Neural cell (in vitro differentiated cells): ENCODE results near the gene TPD52L1.

Experiments
- EZH2 ChIP-seq: fragments of 200-600, 300-800 bp; shearing (Covaris generic), sonication (generic); IDR thresholded peaks from 2 replicates; pipeline ENCODE4 v1.6.1; 2014; ENCODE audit warnings: antibody characterized with exemption, low read length, borderline replicate concordance, mild to moderate bottlenecking; ENCODE audit not compliant: insufficient read depth, poor library complexity, severe bottlenecking
- POLR2AphosphoS5 ChIP-seq: IDR thresholded peaks from 2 replicates; pipeline ENCODE4 v1.6.1; 2012
- TF ChIP-seq, protein P1 (sequence below): fragments of 450-650 bp; IDR thresholded peaks from 2 replicates; pipeline ENCODE4 v1.5.1; 2014; ENCODE audit warnings: antibody characterized with exemption, mild to moderate bottlenecking, moderate library complexity; ENCODE audit not compliant: poor library complexity, severe bottlenecking

- TF ChIP-seq EZH2 (no peak), POLR2AphosphoS5 (no peak)
- TF ChIP-seq, protein P1, sequence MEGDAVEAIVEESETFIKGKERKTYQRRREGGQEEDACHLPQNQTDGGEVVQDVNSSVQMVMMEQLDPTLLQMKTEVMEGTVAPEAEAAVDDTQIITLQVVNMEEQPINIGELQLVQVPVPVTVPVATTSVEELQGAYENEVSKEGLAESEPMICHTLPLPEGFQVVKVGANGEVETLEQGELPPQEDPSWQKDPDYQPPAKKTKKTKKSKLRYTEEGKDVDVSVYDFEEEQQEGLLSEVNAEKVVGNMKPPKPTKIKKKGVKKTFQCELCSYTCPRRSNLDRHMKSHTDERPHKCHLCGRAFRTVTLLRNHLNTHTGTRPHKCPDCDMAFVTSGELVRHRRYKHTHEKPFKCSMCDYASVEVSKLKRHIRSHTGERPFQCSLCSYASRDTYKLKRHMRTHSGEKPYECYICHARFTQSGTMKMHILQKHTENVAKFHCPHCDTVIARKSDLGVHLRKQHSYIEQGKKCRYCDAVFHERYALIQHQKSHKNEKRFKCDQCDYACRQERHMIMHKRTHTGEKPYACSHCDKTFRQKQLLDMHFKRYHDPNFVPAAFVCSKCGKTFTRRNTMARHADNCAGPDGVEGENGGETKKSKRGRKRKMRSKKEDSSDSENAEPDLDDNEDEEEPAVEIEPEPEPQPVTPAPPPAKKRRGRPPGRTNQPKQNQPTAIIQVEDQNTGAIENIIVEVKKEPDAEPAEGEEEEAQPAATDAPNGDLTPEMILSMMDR, result no peak
Observed at GRCh38 chr6:125165256-125165655, 11.7 kb downstream of the TPD52L1 start.
